Tibial nerve (tissue), 4 donors: ENCODE results near the gene CLSTN1. TPM values are rescaled to one million over a fixed set of nuclear protein-coding genes. Genes with fewer than 3 reads are reported as not detected.
A peak's percentile ranks its signal among the peaks of the same experiment; 100 is the strongest.

Experiments
- DNase-seq, 2 donors: peaks; one replicate each; pipeline ENCODE4 v3.0.0-alpha.2; 2019; ENCODE audit warnings: low spot score in 2 of 2
- H3K27ac ChIP-seq, 4 donors: fragments of 200-600 bp; sonication (generic) in 3 of 4; one replicate each; pipeline ENCODE4 v1.5.1; 2017 to 2019; ENCODE audit warnings: mild to moderate bottlenecking in 1 of 4
- H3K27me3 ChIP-seq, 2 donors: fragments of 200-600 bp; sonication (generic) in 1 of 2; one replicate each; pipeline versions ENCODE4 v1.5.1 to v1.6.0; 2017 to 2019
- H3K36me3 ChIP-seq, 3 donors: fragments of 200-600 bp; sonication (generic); one replicate each; pipeline ENCODE4 v1.5.1; 2018 to 2019
- H3K4me1 ChIP-seq, 4 donors: fragments of 200-600 bp; sonication (generic) in 3 of 4; one replicate each; pipeline ENCODE4 v1.5.1; 2017 to 2019
- H3K4me3 ChIP-seq, 4 donors: fragments of 200-600 bp; sonication (generic) in 3 of 4; one replicate each; pipeline ENCODE4 v1.5.1; 2017 to 2019; ENCODE audit warnings: mild to moderate bottlenecking in 1 of 4, moderate library complexity in 1 of 4
- H3K9me3 ChIP-seq, 4 donors: fragments of 200-600 bp; sonication (generic) in 3 of 4; one replicate each; pipeline ENCODE4 v1.5.1; 2017 to 2019
- EP300 ChIP-seq, 2 donors: sonication (generic); formaldehyde crosslinking; IDR thresholded peaks; one replicate each; pipeline ENCODE4 v1.6.1; 2017; ENCODE audit warnings: antibody characterized with exemption in 2 of 2, mild to moderate bottlenecking in 1 of 2
- POLR2A ChIP-seq, 2 donors: fragments of 450-650 bp; IDR thresholded peaks; one replicate each; pipeline ENCODE4 v1.6.1; 2017; ENCODE audit warnings: antibody characterized with exemption in 2 of 2, mild to moderate bottlenecking in 2 of 2, moderate library complexity in 2 of 2
- WGBS, 2 donors: methylation state at CpG; one replicate each; pipeline ENCODE4 v1.1.5; 2018; 5-methylcytosine and 5-hydroxymethylcytosine counted together
- total RNA-seq, 4 donors: library from RNA; depleted of rRNA; stranded (reverse); fragments of >200 nt; gene quantifications; one replicate each; pipeline ENCODE4 v1.1.0, GENCODE V29; 2016
- TF ChIP-seq, protein P1 (sequence below), 5 experiments: fragments of 200-600 bp in 3 of 5; fragments of 450-650 bp in 2 of 5; sonication (generic) in 3 of 5; IDR thresholded peaks; one replicate each; pipeline ENCODE4 v1.5.1; 2016 to 2019; ENCODE audit warnings: antibody characterized with exemption in 5 of 5, mild to moderate bottlenecking in 3 of 5, moderate library complexity in 2 of 5

Gene CLSTN1
- total RNA-seq, 4 donors from 2014 or later: 60.9 to 90.6 (median 72.5) TPM

DNA sequence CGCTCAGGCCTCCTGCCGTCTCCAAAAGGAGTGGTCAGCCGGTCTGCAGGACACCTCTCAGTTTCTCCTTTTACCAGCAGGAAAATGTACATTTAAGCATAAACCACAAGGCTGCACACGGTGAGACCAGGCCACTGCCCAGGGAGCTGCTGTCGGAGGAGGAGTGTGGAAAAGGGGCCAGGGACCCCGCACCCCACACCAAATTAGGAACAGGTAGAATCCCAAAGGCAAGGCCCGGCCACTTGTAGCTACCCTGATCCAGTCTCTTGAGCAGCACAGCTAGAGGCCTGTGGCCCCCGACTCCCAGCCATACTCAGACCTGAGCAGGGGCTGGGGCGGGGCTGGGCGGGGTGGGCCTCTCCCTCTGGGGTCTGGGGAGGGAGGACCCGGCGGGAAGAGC lies 94.2 kb downstream of the CLSTN1 start:
- Histone ChIP-seq H3K27ac (no peak overlapping the region), H3K9me3 (no peaks in the 10 kb centered on the region), H3K27me3 (no peaks in the 10 kb centered on the region), H3K4me1 (no peaks in the 10 kb centered on the region), H3K36me3 (peaks cover 0 to 100% (median 45%) of the 10 kb centered on the region in 3 donors), H3K4me3 (no peak overlapping the region)
- DNase-seq: no peak
- TF ChIP-seq, protein P1, sequence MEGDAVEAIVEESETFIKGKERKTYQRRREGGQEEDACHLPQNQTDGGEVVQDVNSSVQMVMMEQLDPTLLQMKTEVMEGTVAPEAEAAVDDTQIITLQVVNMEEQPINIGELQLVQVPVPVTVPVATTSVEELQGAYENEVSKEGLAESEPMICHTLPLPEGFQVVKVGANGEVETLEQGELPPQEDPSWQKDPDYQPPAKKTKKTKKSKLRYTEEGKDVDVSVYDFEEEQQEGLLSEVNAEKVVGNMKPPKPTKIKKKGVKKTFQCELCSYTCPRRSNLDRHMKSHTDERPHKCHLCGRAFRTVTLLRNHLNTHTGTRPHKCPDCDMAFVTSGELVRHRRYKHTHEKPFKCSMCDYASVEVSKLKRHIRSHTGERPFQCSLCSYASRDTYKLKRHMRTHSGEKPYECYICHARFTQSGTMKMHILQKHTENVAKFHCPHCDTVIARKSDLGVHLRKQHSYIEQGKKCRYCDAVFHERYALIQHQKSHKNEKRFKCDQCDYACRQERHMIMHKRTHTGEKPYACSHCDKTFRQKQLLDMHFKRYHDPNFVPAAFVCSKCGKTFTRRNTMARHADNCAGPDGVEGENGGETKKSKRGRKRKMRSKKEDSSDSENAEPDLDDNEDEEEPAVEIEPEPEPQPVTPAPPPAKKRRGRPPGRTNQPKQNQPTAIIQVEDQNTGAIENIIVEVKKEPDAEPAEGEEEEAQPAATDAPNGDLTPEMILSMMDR (IDR thresholded peaks at IDR 0.05): no peak
- TF ChIP-seq POLR2A (IDR thresholded peaks at IDR 0.05): no peak
- TF ChIP-seq EP300 (IDR thresholded peaks at IDR 0.05): no peak
- 83 to 93% methylated on average over 10 to 11 of the region's 12 CpGs for WGBS, 2 donors

DNA sequence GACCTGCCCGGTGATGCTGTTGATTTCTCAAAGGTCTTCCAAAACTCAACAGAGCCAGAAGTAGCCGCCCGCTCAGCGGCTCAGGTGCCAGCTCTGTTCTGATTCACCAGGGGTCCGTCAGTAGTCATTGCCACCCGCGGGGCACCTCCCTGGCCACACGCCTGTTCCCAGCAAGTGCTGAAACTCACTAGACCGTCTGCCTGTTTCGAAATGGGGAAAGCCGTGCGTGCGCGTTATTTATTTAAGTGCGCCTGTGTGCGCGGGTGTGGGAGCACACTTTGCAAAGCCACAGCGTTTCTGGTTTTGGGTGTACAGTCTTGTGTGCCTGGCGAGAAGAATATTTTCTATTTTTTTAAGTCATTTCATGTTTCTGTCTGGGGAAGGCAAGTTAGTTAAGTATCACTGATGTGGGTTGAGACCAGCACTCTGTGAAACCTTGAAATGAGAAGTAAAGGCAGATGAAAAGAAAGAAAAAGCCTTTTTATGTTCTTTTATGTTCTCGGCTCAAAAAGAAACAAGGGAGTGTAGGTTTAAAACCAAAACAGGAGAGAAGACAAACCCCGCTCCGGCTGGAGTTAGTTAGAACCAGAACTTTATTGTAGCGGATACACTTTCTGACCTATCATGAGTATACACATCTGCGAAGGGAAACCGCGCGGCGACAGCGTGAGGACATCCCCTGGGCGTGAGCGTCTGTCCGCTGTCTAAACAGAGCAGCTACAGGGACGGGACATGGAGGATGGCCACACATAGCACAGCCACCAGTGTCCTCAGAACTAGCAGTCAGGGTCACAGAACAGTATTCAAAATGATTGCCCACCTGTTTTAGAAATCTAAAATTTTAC lies 95.1 kb downstream of the CLSTN1 start:
- no peak for DNase-seq
- H3K27ac ChIP-seq: peak overlapping the region in 1 of 4 donors; percentile 19
- no peak overlapping the region for H3K4me3 ChIP-seq
- no peak for TF ChIP-seq EP300 (IDR thresholded peaks at IDR 0.05)
- TF ChIP-seq, protein P1 (IDR thresholded peaks at IDR 0.05): no peak
- TF ChIP-seq POLR2A (IDR thresholded peaks at IDR 0.05): no peak
- WGBS, 2 donors: 92% methylated on average over 32 to 33 of the region's 33 CpGs
- H3K27me3 ChIP-seq: no peaks in the 10 kb centered on the region
- H3K36me3 ChIP-seq: peaks cover 0 to 100% (median 41%) of the 10 kb centered on the region in 3 donors
- peaks cover 0 to 3% (median 0%) of the 10 kb centered on the region in 4 donors for H3K9me3 ChIP-seq
- H3K4me1 ChIP-seq: no peaks in the 10 kb centered on the region

DNA sequence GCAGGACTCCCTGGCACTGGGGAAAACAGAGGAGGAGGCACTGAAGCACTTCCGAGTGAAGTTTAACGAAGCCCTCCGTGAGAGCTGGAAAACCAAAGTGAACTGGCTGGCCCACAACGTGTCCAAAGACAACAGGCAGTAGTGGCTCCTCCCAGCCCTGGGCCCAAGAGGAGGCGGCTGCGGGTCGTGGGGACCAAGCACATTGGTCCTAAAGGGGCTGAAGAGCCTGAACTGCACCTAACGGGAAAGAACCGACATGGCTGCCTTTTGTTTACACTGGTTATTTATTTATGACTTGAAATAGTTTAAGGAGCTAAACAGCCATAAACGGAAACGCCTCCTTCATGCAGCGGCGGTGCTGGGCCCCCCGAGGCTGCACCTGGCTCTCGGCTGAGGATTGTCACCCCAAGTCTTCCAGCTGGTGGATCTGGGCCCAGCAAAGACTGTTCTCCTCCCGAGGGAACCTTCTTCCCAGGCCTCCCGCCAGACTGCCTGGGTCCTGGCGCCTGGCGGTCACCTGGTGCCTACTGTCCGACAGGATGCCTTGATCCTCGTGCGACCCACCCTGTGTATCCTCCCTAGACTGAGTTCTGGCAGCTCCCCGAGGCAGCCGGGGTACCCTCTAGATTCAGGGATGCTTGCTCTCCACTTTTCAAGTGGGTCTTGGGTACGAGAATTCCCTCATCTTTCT lies 96.7 kb downstream of the CLSTN1 start:
- no peaks in the 10 kb centered on the region for H3K27me3 ChIP-seq
- peaks cover 0 to 12% (median 0%) of the 10 kb centered on the region in 4 donors for H3K9me3 ChIP-seq
- no peak for DNase-seq
- H3K36me3 ChIP-seq: peaks cover 0 to 100% (median 44%) of the 10 kb centered on the region in 3 donors
- 63 to 64% methylated on average over 25 of the region's 25 CpGs for WGBS, 2 donors
- no peak overlapping the region for H3K4me3 ChIP-seq
- TF ChIP-seq POLR2A (IDR thresholded peaks at IDR 0.05): no peak
- TF ChIP-seq, protein P1 (IDR thresholded peaks at IDR 0.05): no peak
- no peak for TF ChIP-seq EP300 (IDR thresholded peaks at IDR 0.05)
- peak overlapping the region in 1 of 4 donors; percentile 18 for H3K27ac ChIP-seq
- H3K4me1 ChIP-seq: no peaks in the 10 kb centered on the region

DNA sequence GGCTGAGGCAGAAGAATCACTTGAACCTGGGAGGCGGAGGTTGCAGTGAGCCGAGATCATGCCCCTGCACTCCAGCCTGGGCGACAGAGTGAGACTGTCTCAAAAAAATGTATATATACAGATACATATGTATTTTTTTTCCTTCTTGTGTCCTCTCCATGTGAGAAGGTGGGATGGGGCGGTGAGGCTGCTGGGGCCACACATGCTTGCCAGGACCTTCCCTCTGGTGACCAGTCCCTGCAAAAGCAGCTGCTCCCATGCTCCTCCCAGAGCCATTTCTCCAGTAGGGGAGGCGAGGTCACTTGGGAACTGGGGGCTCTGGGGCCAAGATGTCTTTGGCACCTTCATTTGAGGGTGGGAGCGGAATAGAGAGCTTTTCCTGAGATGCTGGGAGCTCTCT lies 97.4 kb downstream of the CLSTN1 start:
- Histone ChIP-seq H3K27ac (no peak overlapping the region), H3K27me3 (no peaks in the 10 kb centered on the region), H3K4me1 (no peaks in the 10 kb centered on the region), H3K9me3 (peaks cover 0 to 12% (median 0%) of the 10 kb centered on the region in 4 donors), H3K4me3 (no peak overlapping the region), H3K36me3 (peaks cover 0 to 100% (median 47%) of the 10 kb centered on the region in 3 donors)
- DNase-seq: no peak
- 93 to 95% methylated on average over 6 of the region's 6 CpGs for WGBS, 2 donors
- TF ChIP-seq POLR2A (IDR thresholded peaks at IDR 0.05): no peak
- TF ChIP-seq EP300 (IDR thresholded peaks at IDR 0.05): no peak
- TF ChIP-seq, protein P1 (IDR thresholded peaks at IDR 0.05): no peak
